Heart right ventricle (tissue), 16 donors: ENCODE measurements around the gene JDP2. TPM values are rescaled to one million over a fixed set of nuclear protein-coding genes. Genes with fewer than 3 reads are reported as not detected.
A peak's percentile ranks its signal among the peaks of the same experiment; 100 is the strongest.

Experiments
- ATAC-seq, 8 donors: fragments of 200-7000 bp; cut with Tn5 transposase; one replicate each; pipeline ENCODE4 v1.9.1; 2020; ENCODE audit warnings: mild to moderate bottlenecking in 8 of 8, moderate library complexity in 8 of 8, moderate number of reproducible peaks in 1 of 8
- DNase-seq, 2 donors: peaks; one replicate each; pipeline ENCODE4 v3.0.0-alpha.2; 2020
- H3K27ac ChIP-seq, 10 donors: fragments of 200-600 bp; sonication (generic) in 2 of 10; one replicate each; pipeline versions ENCODE4 v1.5.0 to v1.8.0; 2020 to 2022; ENCODE audit warnings: mild to moderate bottlenecking in 3 of 10
- H3K27me3 ChIP-seq, 7 donors: fragments of 200-600 bp; one replicate each; pipeline ENCODE4 v1.8.0; 2021 to 2022; ENCODE audit warnings: mild to moderate bottlenecking in 2 of 7
- H3K36me3 ChIP-seq, 9 donors: fragments of 200-600 bp; sonication (generic) in 1 of 9; one replicate each; pipeline versions ENCODE4 v1.5.0 to v1.8.0; 2020 to 2022; ENCODE audit warnings: mild to moderate bottlenecking in 2 of 9
- H3K4me1 ChIP-seq, 9 donors: fragments of 200-600 bp; sonication (generic) in 1 of 9; one replicate each; pipeline versions ENCODE4 v1.5.0 to v1.8.0; 2020 to 2022; ENCODE audit warnings: mild to moderate bottlenecking in 4 of 9
- H3K4me3 ChIP-seq, 10 donors: fragments of 200-600 bp; sonication (generic) in 2 of 10; one replicate each; pipeline versions ENCODE4 v1.5.0 to v1.8.0; 2020 to 2022; ENCODE audit warnings: mild to moderate bottlenecking in 7 of 10, moderate library complexity in 2 of 10
- H3K9me3 ChIP-seq, 11 donors: fragments of 200-600 bp in 10 of 11; sonication (generic) in 2 of 11; one replicate each; pipeline versions ENCODE4 v1.5.0 to v1.8.0; 2013 to 2022; ENCODE audit warnings: mild to moderate bottlenecking in 2 of 11, control low read depth in 1 of 11, moderate library complexity in 1 of 11
- WGBS, 2 donors: extraction: QIAGEN DNeasy Blood & Tissue Kit; methylation state at CpG; one replicate each; pipeline ENCODE4 v1.1.7; 2013; ENCODE audit warnings: inconsistent platforms in 1 of 2; 5-methylcytosine and 5-hydroxymethylcytosine counted together
- intact Hi-C, 10 donors: fragments of 100-400 bp; cut with DNase I; formaldehyde crosslinking; loops; one replicate each; pipeline versions ENCODE4 v1.11.1 to v1.14.2; 2022
- polyA plus RNA-seq, 2 donors: library from polyadenylated mRNA; stranded (reverse); fragments of 200-250 nt; gene quantifications; one replicate each; pipeline ENCODE4 v1.2.3, GENCODE V29; 2013
- total RNA-seq, 10 donors: library from RNA; stranded (reverse); fragmentation: NEBNext Ultra II Directional in 3 of 10; extraction: Animal tissue kit (Norgen Biotek cat#: 25700) in 3 of 10; gene quantifications; one replicate each; pipeline versions ENCODE4 v1.2.1 to v1.2.4, GENCODE V29; 2021 to 2023
- TF ChIP-seq, protein P1 (sequence below), 9 donors: fragments of 200-600 bp; sonication (generic) in 2 of 9; IDR thresholded peaks; one replicate each; pipeline versions ENCODE4 v1.5.0 to v1.8.0; 2021 to 2022; ENCODE audit warnings: antibody characterized with exemption in 9 of 9, mild to moderate bottlenecking in 5 of 9, moderate library complexity in 1 of 9
- donor health status: Arrhythmogenic right ventricular cardiomyopathy.
- donor health status: ischemic (EF 13 %, LVEDD 7.1; RV severe dilation, severe dysfunction).
- donor health status: healthy with polysubstance abuse.
- donor health status: DM: no; HTN: yes; CAD: no.
- donor health status: DM: no; HTN: no; CAD: no.
- donor health status: ischemic (EF 25% LVEDD 6.9; RV normal size, moderate dysfunction).
- donor health status: ischemic (EF 25% LVEDD 5.7; RV mildly dilated, moderate dysfunction).
- donor health status: healthy.
- donor health status: DM: yes; HTN: yes; CAD: no.
- donor health status: Ischemic cardiomyopathy.
- donor health status: ischemic (EF 35%, LVEDD 5.7; RV mildly dilated, moderate dysfunction).
- donor health status: nonischemic (EF 11% LVEDD 7.7; RV severe dilation, severe dysfunction).
- donor health status: DM: yes; HTN: yes; CAD: no.
- donor health status: PGD.
- donor health status: ischemic (EF 29% LVEDD 5.4; RV normal size, mild dysfunction).
- donor health status: nonischemic (EF 23%, LVEDD 6.1; RV moderate dilation, normal function).

The JDP2 gene
- total and polyA plus RNA-seq, 12 donors = 12.3 to 44.0 (median 17.3) TPM

DNA sequence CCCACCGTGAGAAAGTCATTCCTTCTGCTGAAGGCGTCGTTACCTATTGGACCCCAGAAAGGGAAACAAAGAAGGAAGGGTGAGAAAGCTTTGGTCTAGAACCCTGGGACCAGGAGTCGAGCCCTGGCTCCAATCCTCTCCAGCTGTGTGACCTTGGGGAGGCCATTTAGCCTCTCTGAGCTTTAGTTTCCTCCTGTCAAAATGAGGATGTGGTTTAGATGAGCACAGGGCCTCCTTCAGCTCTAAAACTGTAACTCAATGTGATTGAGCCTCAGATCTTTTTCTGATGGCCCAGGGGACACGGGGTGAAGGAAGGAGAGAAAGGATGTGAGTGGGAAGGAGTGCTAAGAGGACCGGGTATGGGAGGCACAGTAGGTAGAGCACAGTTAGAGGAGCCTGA is 7.7 kb downstream of the JDP2 start:
- 87 to 93% methylated on average over 6 of the region's 6 CpGs for WGBS, 2 donors
- TF ChIP-seq, protein P1, sequence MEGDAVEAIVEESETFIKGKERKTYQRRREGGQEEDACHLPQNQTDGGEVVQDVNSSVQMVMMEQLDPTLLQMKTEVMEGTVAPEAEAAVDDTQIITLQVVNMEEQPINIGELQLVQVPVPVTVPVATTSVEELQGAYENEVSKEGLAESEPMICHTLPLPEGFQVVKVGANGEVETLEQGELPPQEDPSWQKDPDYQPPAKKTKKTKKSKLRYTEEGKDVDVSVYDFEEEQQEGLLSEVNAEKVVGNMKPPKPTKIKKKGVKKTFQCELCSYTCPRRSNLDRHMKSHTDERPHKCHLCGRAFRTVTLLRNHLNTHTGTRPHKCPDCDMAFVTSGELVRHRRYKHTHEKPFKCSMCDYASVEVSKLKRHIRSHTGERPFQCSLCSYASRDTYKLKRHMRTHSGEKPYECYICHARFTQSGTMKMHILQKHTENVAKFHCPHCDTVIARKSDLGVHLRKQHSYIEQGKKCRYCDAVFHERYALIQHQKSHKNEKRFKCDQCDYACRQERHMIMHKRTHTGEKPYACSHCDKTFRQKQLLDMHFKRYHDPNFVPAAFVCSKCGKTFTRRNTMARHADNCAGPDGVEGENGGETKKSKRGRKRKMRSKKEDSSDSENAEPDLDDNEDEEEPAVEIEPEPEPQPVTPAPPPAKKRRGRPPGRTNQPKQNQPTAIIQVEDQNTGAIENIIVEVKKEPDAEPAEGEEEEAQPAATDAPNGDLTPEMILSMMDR (IDR thresholded peaks at IDR 0.05) = no peak
- H3K36me3 ChIP-seq = peaks cover 0 to 89% (median 52%) of the 10 kb centered on the region in 9 donors
- H3K9me3 ChIP-seq = no peaks in the 10 kb centered on the region
- peaks cover 8 to 71% (median 44%) of the 10 kb centered on the region in 9 donors for H3K4me1 ChIP-seq
- H3K27me3 ChIP-seq = no peaks in the 10 kb centered on the region
- intact Hi-C loops = loop anchor here in 1 of 10 donors (10.0 kb wide), 1 partner anchor 49 kb away; no protein-coding TSS in a partner anchor
- H3K27ac ChIP-seq = no peak overlapping the region
- no peak overlapping the region for H3K4me3 ChIP-seq
- DNase-seq = no peak
- no peak for ATAC-seq

GRCh38 chr14:75437201-75438143 is 9.7 kb downstream of the JDP2 start:
- intact Hi-C loops = loop anchor here in 1 of 10 donors (10.0 kb wide), 1 partner anchor 47 kb away; no protein-coding TSS in a partner anchor
- ATAC-seq (no peak), DNase-seq (no peak)
- TF ChIP-seq, protein P1 (IDR thresholded peaks at IDR 0.05) = no peak
- Histone ChIP-seq H3K4me1 (peaks cover 3 to 68% (median 44%) of the 10 kb centered on the region in 9 donors), H3K9me3 (no peaks in the 10 kb centered on the region), H3K27me3 (no peaks in the 10 kb centered on the region), H3K36me3 (peaks cover 0 to 96% (median 45%) of the 10 kb centered on the region in 9 donors), H3K4me3 (no peak overlapping the region), H3K27ac (peak overlapping the region in 2 of 10 donors; percentile 2 to 18)
- 74 to 79% methylated on average over 14 of the region's 14 CpGs for WGBS, 2 donors

GRCh38 chr14:75438486-75439080 is 10.8 kb downstream of the JDP2 start:
- peaks cover 3 to 72% (median 51%) of the 10 kb centered on the region in 9 donors for H3K4me1 ChIP-seq
- no peak overlapping the region for H3K4me3 ChIP-seq
- intact Hi-C loops = loop anchor here in 1 of 10 donors (10.0 kb wide), 1 partner anchor 46 kb away; no protein-coding TSS in a partner anchor
- peaks cover 0 to 94% (median 40%) of the 10 kb centered on the region in 9 donors for H3K36me3 ChIP-seq
- H3K27ac ChIP-seq = no peak overlapping the region
- no peaks in the 10 kb centered on the region for H3K9me3 ChIP-seq
- TF ChIP-seq, protein P1 (IDR thresholded peaks at IDR 0.05) = no peak
- WGBS, 2 donors = 79 to 83% methylated on average over 16 of the region's 16 CpGs
- DNase-seq = no peak
- ATAC-seq = no peak
- no peaks in the 10 kb centered on the region for H3K27me3 ChIP-seq

DNA sequence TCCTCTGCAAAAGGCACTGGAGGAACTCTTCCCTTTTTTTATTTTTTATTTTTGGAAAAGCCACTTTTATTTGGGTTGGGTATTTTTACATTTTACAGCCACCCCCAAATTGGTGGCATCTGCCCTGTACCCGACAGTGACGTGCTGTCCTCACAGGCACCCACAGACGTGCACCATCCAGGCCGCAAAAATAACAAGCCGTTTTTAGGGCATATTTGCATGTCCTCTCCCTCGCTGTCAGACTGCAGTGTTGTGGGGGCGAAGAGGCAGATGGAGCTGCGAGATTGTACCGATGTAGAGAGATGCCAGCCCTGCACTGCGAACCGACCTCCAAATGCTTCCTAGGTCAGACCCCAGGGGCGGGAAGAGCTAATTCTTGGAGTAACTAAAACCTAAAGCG is 12.2 kb downstream of the JDP2 start:
- no peak overlapping the region for H3K4me3 ChIP-seq
- ATAC-seq (no peak), DNase-seq (no peak)
- peak overlapping the region in 2 of 10 donors; percentile 15 to 64 for H3K27ac ChIP-seq
- TF ChIP-seq, protein P1 (IDR thresholded peaks at IDR 0.05) = no peak
- intact Hi-C loops = loop anchor here in 1 of 10 donors (10.0 kb wide), 1 partner anchor 45 kb away; no protein-coding TSS in a partner anchor
- no peaks in the 10 kb centered on the region for H3K27me3 ChIP-seq
- H3K9me3 ChIP-seq = no peaks in the 10 kb centered on the region
- H3K4me1 ChIP-seq = peaks cover 3 to 76% (median 57%) of the 10 kb centered on the region in 9 donors
- peaks cover 0 to 92% (median 31%) of the 10 kb centered on the region in 9 donors for H3K36me3 ChIP-seq
- 92 to 93% methylated on average over 13 of the region's 13 CpGs for WGBS, 2 donors
